Activated CD4-positive, alpha-beta T cell treated with anti-CD3 and anti-CD28 coated beads, Interleukin-2, Interleukin-4, amounts not matched to agents 100 ng/mL and 50 ng/mL, durations not matched to agents 16 hours and 8 hours (primary cell): ENCODE results near the gene SLC35E4.
A peak's percentile ranks its signal among the peaks of the same experiment; 100 is the strongest.
"Not testable (repeated sequence)": the region's sequence is repeated elsewhere in the genome, so short reads cannot be mapped to it uniquely, and the experiment has no call there.

Source experiments
- DNase-seq: peaks from one replicate; pipeline ENCODE4 v3.0.0-alpha.2; 2020; ENCODE audit warnings: low spot score

The SLC35E4 gene

DNA sequence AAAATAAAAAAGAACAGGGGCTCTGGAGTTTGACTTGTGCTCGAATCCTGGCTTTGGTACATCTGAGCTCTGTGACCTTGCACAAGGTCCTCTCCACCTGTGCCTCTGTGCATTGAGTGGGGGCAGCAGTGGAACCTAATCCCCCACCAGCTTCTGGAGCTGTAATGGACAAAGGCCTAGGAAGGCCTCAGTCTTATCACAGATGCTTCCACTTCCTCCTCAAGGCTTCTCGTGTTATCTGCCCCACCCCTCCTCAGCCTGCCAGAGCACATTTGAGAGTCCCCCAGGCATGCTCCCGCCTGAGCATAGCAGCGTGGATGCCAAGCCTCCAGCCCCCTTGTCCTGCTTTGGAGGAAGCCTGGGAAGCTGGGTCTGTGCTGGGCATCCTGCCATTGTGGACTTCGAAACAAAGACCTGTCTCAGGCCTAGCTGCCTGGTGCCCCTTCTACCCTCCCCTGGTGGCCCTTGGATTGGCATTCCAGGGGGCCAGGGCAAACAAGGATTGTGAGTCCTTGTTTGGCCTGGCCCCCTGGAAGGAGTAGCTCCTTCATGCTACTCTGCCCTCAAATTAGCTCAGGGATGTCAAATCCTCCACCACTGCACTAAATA lies 15.0 kb downstream of the SLC35E4 start:
- no peak for DNase-seq

DNA sequence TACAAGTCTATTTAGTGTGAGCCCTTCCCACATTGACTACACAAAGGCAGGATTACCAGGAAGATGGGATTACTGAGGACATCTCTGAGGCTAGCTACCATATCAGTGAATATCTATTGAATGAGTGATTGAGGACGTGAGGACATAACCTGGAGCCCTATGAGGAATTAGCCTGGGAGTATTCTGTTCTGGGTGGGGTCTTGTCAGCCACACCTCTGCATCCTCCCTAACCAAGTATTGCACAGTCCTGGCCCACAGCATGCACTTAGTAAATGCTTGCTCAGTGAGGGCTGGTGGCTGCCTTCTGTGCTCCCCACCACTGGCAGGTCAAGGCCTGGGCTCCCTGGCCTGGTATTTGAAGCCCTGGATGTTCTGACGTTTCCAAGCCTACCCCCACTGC lies 17.3 kb downstream of the SLC35E4 start:
- no peak for DNase-seq

DNA sequence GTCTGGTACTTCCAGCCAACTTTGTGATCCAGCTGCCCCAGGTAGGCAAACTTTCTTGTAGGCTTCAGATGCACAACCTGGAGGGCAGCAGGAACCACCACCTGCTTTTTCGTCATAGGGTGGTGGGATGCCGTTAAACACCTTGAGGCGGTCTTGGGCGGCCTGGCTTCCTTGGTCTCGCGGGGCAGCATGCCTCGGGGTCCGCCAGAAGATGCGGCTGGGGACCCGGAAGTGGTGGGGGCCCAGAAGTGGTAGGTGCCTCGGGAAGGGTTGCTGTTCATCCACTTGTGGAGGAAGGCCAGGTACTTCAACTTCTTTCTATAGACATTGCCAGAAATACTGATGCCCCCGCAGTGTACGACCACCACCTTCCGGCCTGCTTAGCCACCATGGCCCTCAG lies 18.8 kb downstream of the SLC35E4 start:
- DNase-seq = no peak

DNA sequence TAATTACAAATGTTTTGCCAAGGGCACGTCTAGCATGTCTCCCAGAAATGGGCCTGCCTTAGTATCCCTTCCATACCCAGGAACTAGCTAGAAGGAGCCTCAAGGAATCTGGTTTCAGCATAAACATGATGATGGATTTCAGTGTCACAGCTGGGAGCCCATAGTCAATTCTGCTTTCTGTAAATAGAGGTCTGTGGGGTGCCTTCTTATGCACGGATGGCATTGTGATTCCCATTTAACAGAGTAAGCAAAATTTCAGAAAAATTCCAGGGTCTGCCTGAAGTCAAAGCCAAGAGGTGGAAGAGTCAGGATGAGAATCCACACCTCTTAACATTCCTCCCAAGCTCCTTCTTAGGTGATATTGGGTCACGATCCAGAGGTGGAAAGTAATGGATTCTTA lies 20.0 kb downstream of the SLC35E4 start:
- DNase-seq = no peak

DNA sequence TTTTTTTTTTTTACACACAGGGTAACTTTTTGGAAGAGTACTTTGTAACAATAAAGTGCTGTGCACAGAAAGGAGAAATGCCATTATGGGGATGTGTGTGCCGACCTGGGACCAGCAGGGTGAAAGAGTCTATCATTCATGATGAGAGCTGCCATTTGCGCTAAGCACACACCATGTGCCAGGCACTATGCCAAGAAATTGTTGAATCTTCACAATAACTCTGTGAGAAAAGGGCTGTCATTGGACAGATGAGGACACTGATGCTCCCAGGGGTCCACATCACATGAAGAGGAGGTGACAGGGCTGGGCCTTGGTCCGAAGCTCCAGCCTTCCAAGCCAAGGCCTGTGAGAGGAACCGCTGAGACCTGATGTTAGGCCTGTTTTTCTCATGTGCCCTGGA lies 26.5 kb downstream of the SLC35E4 start:
- DNase-seq = no peak

DNA sequence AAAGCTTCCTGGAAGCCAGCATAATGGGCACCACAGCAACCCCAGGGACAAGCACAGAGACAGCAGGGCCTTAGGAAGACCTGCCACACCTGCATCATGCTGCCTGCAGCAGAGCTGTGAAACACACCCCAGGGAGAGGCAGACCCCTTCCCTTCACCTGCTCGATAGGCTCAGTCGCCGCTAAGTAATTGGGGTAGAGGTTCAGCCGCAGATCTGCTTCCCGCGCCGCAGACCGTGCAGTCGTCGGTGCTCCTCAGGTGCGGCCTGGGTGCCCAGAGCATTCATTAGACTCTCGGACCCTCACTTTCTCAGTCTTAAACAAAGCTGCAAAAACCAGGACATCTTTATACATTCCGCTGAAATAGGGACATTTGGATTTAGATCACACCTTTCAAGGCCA lies 29.2 kb downstream of the SLC35E4 start:
- DNase-seq = no peak

DNA sequence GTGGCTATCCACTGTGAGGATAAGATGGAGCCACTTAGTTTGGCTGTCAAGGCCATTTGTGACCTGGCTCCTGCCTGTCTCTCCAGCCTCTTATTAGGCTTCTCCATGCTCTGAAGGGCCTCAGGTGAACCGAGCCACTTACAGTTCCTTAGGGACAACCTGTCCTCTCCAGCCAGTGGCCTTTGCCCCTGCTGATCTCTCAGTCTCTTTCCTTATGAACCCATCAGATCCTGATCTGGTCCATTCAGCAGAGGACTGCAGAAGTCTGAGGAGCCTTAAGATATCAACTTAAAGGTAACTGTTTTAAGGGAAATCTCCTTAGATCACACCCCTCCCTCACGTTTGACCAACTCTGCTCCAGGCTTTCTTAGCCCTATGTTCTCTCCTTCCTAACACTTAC lies 29.7 kb downstream of the SLC35E4 start:
- no peak for DNase-seq

DNA sequence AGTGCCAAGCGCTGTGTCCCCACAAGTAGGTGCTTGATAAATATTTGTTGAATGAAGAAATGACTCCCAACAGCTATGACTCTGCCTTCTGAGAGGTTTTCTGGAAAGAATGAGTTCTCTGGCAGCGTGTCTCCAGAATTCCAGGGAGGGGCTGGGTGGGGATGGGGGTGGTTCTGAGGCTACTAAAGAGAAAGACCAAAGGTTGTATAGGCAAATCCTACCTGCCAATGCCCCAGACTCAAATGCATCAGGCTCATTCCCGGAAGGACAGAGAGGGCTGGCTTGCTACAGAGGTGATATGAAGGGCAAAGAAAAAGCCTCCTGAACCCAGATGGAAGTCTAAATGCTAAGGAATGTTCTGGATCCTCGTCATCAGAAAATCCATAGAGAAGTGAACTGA lies 30.2 kb downstream of the SLC35E4 start:
- no peak for DNase-seq

DNA sequence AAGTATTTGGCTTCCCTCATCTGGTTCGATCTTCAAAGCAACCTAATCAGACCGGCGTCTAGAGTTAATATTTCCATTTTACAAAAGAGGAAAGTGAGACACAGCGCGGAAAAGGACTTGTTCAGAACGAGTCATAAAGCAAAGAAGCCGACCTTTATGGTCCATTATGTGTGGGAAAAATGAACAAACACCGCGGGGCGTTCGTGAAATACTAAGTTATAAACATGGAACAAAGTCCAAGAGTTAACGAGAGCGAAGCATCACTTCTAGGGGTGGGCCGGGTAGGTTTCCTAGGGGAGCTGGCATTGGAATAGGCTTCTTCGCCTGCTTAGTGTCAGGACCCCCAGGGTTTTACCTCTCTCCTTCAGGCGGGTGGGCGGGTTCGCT lies 31.5 kb downstream of the SLC35E4 start:
- no peak for DNase-seq

DNA sequence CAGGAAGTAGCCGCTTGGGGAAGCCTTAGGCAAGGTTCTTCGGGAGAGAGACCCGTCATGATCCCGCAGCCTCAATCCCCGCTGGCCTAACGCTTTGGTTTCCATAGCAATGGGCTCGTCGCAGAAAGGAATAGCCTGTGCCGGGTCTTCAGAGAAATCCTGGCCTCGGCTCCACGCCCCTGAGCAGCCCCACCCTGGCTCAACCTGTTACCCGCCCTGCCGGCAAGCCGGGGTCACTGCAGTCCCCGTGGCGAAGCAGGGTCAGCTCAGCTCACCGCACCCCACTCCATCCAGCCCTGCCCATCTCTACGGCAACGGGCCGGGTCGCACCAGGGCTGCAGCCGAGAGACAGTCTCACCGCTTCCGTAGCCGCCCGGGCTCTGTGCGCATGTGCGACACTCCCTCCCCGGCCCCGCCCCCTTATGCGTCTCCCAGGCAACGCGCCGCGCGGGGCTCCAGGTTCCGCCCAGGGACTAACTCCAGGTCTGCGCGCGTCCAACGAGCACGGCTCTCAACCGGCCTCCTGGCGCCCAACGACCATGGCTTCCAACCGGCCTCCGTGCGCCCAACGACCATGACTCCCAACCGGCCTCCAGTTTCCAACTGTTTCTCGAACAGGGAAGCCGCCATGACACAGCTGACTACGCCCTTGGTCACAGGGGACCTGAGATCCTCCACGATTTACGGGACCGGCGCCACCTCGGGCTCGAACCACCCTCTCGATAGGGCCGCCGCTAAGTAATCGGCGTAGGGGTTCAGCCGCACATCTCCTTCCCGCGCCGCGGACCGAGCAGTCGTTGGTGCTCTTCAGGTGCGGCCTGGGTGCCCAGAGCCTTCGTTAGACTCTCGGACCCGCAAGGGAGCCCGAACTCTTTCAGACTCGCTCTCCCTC lies 32.2 kb downstream of the SLC35E4 start, which contains the start of gene DUSP18:
TSS of gene DUSP18 (minus strand) at position 382 of the 892 bp plus-strand sequence. CDS start 3,872 bp downstream, outside the sequence.
- peak; percentile 94 for DNase-seq

DNA sequence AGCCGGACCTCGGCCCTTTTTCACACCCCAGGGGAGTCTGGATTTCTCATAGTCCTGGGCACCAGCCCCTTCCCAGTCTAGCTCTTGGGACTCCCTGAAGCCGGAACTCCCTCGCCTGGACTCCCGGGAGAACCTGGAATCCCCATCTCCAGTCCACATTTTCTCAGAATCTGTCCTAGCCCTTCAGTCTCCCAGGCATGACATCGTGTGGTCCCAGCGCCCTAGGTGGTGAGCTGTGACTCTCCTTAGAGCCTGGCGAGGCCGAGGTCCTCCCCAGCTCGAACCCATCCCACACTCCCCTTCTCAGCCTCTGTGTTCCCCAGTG lies 32.8 kb downstream of the SLC35E4 start:
- DNase-seq = no peak

DNA sequence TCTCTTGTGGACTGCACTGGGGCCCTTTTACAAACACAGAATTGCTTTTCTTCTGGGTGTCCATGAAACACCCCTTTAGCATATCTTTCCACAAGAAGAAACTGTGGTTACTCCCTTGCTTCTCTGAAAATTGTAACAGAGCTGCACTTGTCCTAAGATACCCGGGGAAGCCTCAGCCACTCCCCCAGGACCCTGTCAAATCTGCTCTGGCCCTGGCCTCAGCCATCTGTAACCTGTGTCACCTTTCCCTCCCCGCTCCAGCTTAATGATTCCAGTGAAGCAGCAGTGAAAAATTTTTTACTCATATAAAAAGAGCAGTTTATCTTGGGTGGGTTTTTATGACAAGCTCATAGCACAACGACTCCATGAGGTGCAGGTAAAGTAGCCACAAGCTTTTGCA lies 35.5 kb downstream of the SLC35E4 start:
- no peak for DNase-seq

DNA sequence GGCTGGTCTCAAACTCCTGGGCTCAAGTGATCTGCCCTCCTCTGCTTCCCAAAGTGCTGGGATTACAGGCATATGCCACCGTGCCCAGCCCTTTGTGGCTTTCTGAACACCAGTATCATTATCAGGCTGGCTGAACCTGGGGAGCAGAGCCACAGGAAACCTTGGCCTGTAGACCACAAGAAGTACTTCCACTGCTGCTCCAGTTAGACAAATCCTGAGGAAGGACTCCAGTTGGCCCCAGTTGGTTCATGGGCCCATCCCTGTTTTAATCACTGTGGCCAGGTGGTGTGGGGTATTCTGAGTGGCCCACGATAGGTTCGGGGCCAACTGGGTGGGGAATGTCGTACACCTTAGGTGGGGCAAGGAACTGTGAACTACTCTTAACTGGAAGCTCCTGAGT lies 37.6 kb downstream of the SLC35E4 start:
- DNase-seq = no peak

DNA sequence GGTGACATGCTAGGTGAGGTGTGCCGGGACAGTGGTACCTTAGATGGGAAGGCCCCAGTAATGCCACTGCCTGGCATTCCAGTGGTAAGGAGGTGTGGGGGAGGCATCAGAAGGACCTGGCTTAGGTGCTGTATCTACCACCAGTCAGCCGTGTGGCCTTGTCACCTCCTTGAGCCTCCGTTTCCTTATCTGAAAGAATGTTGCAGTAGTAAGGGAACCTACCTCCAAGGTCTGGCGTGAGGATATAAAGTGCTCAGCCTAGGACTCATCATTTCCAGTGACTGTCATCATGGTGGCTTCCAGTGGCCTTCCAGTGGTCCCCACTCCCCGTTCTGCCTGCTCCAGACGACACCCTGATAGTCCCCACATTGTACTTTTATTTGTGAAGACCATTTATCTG lies 38.9 kb downstream of the SLC35E4 start:
- no peak for DNase-seq

DNA sequence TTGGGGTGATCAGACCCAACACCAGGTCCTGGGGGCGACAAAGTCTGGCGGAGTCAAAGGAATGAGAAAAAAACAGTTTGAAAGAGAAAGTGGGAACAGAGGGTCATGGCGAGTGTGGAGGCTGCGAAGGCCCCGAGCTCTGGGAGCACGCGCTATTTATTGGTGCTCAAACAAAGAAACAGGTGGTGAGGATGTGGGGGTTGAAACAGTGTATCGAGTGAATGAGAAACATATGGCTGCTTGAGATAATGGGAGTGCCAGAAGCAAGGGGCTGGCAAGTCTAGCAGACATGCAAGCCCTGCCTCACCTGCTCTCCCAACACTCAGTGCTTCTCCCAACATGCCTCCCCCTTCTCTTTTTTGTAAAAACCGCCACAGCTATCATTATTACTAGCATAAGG lies 39.9 kb downstream of the SLC35E4 start:
- no peak for DNase-seq

DNA sequence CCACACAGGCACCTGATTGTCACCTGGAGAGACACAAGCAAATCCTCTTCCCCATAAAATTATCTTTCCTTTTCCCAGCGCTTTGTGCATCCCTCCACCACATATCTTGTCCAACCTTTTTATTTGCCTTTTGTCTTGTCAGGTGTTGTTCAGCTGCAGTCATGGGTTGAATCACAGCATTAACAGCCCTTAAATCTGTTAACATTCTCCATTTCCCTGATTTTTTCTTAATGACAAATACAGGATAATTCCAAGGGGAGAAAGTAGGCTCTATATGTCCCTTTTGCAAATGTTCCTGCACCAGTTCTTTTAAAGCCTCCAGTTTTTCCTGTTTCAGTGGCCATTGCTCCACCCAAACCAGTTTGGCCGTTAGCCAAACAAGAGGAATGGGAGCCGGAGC lies 41.0 kb downstream of the SLC35E4 start:
- not testable (repeated sequence) for DNase-seq

DNA sequence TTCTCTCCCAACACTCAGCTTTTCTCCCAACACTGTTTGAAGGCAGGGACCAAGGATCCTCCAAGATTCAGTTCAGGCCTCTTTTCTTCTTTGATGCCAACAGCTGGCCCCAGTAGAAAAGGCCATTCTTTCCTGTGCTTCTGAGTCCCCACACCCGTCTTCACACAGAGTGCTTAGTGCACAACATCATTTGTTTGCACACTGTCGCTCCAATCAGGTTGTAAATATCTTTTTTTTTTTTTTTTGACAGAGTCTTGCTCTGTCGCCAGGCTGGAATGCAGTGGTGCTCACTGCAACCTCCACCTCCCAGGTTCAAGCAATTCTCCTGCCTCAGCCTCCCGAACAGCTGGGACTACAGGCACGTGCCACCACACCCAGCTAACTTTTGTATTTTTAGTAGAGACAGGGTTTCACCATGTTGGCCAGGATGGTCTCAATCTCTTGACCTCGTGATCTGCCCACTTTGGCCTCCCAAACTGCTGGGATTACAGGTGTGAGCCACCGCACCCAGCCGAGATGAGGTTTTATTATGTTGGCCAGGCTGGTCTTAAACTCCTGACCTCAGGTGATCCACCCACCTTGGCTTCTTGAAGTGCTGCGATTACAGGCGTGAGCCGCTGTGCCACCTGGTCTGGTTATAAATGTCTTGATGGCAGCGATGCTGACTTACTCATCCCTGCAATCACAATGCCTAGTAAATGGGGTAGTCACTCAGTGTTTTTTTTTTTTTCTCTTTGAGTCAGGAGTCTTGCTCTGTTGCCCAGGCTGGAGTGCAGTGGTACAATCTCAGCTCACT lies 44.5 kb downstream of the SLC35E4 start:
- not testable (repeated sequence) for DNase-seq

DNA sequence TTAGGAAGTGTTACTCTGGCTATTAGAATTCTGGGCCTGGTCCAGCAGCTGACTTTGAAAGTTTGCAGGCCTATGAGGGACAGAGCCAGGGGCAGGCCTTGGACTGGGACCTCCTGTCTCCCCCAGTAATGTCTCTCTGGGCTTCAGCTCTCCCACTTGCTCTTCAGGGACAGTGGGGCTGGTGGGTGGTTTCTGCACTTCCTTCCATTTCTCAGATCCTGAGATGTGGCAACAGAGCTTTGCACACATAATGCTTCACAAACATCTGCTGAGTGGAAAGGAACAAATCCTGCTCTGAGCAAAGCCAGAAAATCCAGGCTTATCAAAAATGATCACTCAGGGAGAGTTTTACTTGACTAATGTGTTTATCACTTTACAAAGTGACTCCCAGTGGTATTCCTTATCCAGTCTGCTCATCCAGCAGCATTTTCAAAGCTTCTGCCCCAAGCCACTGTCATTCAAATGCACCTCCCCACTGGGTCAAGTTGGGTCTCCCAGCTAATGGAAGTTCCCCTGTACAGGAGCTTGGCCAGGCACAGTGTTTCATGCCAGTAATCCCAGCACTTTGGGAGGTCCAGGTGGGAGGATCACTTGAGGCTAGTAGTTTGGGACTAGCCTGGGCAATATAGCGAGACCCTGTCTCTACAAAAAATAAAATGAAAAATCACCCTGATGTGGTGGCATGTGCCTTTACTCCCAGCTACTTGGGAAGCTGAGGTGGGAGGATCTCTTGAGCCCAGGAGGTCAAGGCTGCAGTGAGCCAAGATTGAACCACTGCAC lies 45.6 kb downstream of the SLC35E4 start:
- DNase-seq = no peak

DNA sequence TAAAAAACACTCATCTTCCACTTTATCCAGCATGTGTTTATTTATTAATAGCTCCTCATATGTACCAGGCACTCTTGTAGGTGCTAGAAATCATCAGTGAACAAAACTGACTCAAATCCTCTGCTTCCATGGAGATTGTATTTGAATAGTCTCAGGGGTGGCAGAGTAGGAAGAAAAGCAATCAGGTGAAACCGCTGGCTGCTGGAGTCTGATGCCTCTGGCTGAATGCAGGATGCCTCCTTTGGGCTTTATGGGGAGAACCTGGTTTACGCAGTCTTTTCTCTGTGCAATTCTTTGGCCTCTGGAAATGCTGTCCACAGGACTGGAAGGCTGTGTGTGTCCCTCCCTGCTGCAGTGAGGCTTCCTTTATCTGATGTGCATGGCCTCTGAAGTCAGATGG lies 46.2 kb downstream of the SLC35E4 start:
- DNase-seq = no peak

DNA sequence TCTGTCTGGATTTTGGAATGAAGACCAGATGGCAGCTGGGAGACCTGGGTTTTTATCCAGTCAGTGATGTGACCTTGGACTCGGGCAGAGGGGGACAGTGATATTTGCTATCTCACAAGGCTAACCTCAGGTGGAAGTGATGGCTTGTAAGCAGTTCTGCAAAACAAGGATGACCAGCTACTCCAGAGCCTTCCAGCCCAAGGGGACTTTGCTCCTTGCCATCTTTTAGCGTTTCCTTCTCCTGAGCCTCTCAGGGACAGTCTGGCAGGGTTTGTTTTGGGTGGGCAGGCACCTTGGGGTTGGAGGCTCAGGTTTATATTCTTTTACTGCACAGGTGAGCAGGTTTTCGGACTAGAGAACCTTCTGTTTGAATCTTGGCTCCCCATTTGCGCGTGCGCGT lies 49.6 kb downstream of the SLC35E4 start:
- DNase-seq = no peak

DNA sequence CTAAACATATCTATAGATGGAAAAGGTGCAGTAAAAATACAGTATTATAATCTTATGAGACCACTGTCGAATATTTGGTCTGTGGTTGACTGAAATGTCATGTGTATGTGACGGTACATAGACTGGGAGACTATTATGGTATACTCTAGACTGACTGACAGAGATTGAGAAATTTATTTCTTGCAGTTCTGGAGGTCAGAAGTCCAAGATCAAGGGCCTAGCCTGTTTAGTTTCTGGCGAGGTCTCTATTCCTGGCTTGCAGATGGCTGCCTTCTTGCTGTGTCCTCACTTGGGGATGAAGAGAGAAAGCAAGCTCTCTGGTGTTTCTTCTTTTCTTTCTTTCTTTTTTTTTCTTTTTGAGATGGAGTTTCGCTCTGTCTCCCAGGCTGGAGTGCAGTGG lies 51.8 kb downstream of the SLC35E4 start:
- DNase-seq = no peak

DNA sequence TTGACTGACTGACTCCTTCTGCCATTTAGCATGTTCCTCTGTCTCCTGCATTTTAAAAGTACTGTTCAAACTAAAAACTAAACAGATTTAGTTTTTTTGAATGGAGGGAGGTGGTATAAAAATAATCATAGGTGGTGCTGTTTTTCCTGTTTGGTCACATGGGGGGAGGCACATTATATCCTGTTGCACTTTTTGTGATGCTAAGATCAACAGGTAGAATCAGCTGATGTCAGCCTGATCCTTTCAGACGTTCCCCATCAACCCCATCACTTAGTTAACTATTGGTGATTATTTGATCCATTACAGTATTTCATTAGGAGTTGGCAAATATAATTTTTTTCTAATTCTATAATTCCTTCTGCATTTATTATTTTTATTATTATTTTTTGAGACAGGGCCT lies 54.0 kb downstream of the SLC35E4 start:
- no peak for DNase-seq
